K562 (cell line): Measurements from ENCODE around the gene GLIS1. TPM values are rescaled to one million over a fixed set of nuclear protein-coding genes. Genes with fewer than 3 reads are reported as not detected.

Experiments
- CBFA2T3 ChIP-seq: fragments of 450-650 bp; IDR thresholded peaks from 2 replicates; pipeline ENCODE4 v1.6.1; 2017
- CTCF ChIP-seq, 3 experiments: IDR thresholded peaks in 2 of 3; conservative IDR thresholded peaks in 1 of 3; 2 replicates each; pipeline ENCODE4 v1.5.1; 2011 to 2012; ENCODE audit warnings: low read length in 3 of 3, mild to moderate bottlenecking in 3 of 3, control low read depth in 2 of 3, improper control_type of control experiment in 1 of 3, inconsistent platforms in 1 of 3, low read depth in 1 of 3, mixed read lengths in 1 of 3, moderate library complexity in 1 of 3; ENCODE audit not compliant: insufficient read depth in 2 of 3
- EGR1 ChIP-seq: fragments of 450-650 bp; conservative IDR thresholded peaks from 2 replicates; pipeline ENCODE4 v1.6.1; 2017; ENCODE audit warnings: mild to moderate bottlenecking
- FOXJ3 ChIP-seq: sonication (generic); formaldehyde crosslinking; IDR thresholded peaks from 2 replicates; pipeline ENCODE4 v1.4.0; 2020; ENCODE audit warnings: mild to moderate bottlenecking, missing genetic modification reagents
- GABPB1 ChIP-seq: sonication (generic); formaldehyde crosslinking; IDR thresholded peaks from 2 replicates; pipeline ENCODE4 v1.8.0; 2022; ENCODE audit warnings: mild to moderate bottlenecking, missing genetic modification reagents
- HLTF ChIP-seq: fragments of 450-650 bp; IDR thresholded peaks from 2 replicates; pipeline ENCODE4 v1.6.1; 2016
- KLF16 ChIP-seq: IDR thresholded peaks from 2 replicates; pipeline ENCODE4 v1.6.1; 2016; ENCODE audit warnings: antibody characterized with exemption
- MXI1 ChIP-seq: IDR thresholded peaks from 2 replicates; pipeline ENCODE4 v1.6.1; 2011; ENCODE audit warnings: low read depth, mild to moderate bottlenecking, improper control_type of control experiment, low read length
- PCBP1 ChIP-seq: fragments of 200-400 bp; formaldehyde crosslinking; IDR thresholded peaks from 2 replicates; pipeline ENCODE4 v1.6.1; 2018; ENCODE audit warnings: mild to moderate bottlenecking, low read depth, low read length; ENCODE audit not compliant: poor library complexity, severe bottlenecking
- RAD21 ChIP-seq, 2 experiments: fragments of 250-450 bp in 1 of 2; fragments of 450-650 bp in 1 of 2; sonication (Bioruptor Pico) in 1 of 2; formaldehyde crosslinking in 1 of 2; IDR thresholded peaks in 1 of 2; conservative IDR thresholded peaks in 1 of 2; 2 replicates each; pipeline versions ENCODE4 v1.4.0 to v1.8.0; 2020 to 2022; ENCODE audit warnings: mild to moderate bottlenecking in 2 of 2, moderate library complexity in 1 of 2
- RBBP5 ChIP-seq: fragments of 200-600 bp; sonication (generic); IDR thresholded peaks from 2 replicates; pipeline ENCODE4 v1.6.1; 2012; ENCODE audit warnings: borderline replicate concordance, mild to moderate bottlenecking, low read length, control low read depth, inconsistent platforms; ENCODE audit not compliant: insufficient read depth, poor library complexity, severe bottlenecking
- RBM22 ChIP-seq: fragments of 200-400 bp; formaldehyde crosslinking; IDR thresholded peaks from 2 replicates; pipeline ENCODE4 v1.6.1; 2018; ENCODE audit warnings: low read length, low read depth; ENCODE audit not compliant: poor library complexity, severe bottlenecking
- RFX1 ChIP-seq: fragments of 450-650 bp; IDR thresholded peaks from 2 replicates; pipeline ENCODE4 v1.6.1; 2016; ENCODE audit warnings: mild to moderate bottlenecking, moderate library complexity
- SP2 ChIP-seq: IDR thresholded peaks from 2 replicates; pipeline ENCODE4 v1.6.1; 2011; ENCODE audit warnings: mild to moderate bottlenecking, low read depth, low read length, moderate library complexity; ENCODE audit not compliant: poor library complexity, severe bottlenecking; ENCODE audit errors: extremely low read depth
- SPI1 ChIP-seq: IDR thresholded peaks from 2 replicates; pipeline ENCODE4 v1.6.1; 2011; ENCODE audit warnings: low read depth, low read length, control low read depth, borderline replicate concordance
- SRF ChIP-seq, 2 experiments: fragments of 250-450, 450-650 bp in 1 of 2; sonication (Bioruptor Pico) in 1 of 2; sonication (generic) in 1 of 2; formaldehyde crosslinking; IDR thresholded peaks; 2 replicates each; pipeline versions ENCODE4 v1.5.0 to v1.5.1; 2020 to 2022; ENCODE audit warnings: mild to moderate bottlenecking in 1 of 2, missing genetic modification reagents in 1 of 2
- SUPT5H ChIP-seq: fragments of 450-650 bp; IDR thresholded peaks from 2 replicates; pipeline ENCODE4 v1.6.1; 2016
- ZBED1 ChIP-seq: IDR thresholded peaks from 2 replicates; pipeline ENCODE4 v1.6.1; 2014
- ZFP30 ChIP-seq: fragments of 250-450 bp; sonication (Bioruptor Pico); IDR thresholded peaks from 2 replicates; pipeline ENCODE4 v1.8.0; 2022; ENCODE audit warnings: moderate library complexity, mild to moderate bottlenecking, inconsistent platforms, borderline replicate concordance
- ZFP91 ChIP-seq: sonication (generic); formaldehyde crosslinking; IDR thresholded peaks from 2 replicates; pipeline ENCODE4 v1.8.0; 2022; ENCODE audit warnings: mild to moderate bottlenecking, missing genetic modification reagents
- ZNF184 ChIP-seq: sonication (generic); formaldehyde crosslinking; IDR thresholded peaks from 2 replicates; pipeline ENCODE4 v1.5.0; 2020; ENCODE audit warnings: missing genetic modification reagents
- polyA plus RNA-seq, 8 experiments: library from polyadenylated mRNA; depleted of rRNA in 4 of 8; stranded (reverse) in 5 of 8; unstranded in 3 of 8; fragments of >200 nt; fragmentation: Nextera tagmentation in 2 of 8; fragmentation: Illumina TruSeq in 1 of 8; extraction: Ambion mirVana in 2 of 8; extraction: Trizol in 1 of 8; gene quantifications; 2 replicates each; pipeline versions ENCODE4 v1.2.1 to v1.2.3, GENCODE V29; 2011 to 2014; ENCODE audit warnings: inconsistent platforms in 1 of 8, missing spikeins in 1 of 8
- total RNA-seq, 7 experiments: library from RNA; depleted of rRNA in 6 of 7; stranded (reverse); fragments of >200 nt in 6 of 7; fragmentation: Illumina TruSeq in 2 of 7; extraction: Trizol in 2 of 7; gene quantifications; 2 replicates each; pipeline versions ENCODE4 v1.2.1 to v1.2.3, GENCODE V29; 2011 to 2021; ENCODE audit warnings: low replicate concordance in 1 of 7
- TF ChIP-seq, protein P1 (sequence below): fragments of 450-650 bp; formaldehyde crosslinking; IDR thresholded peaks from 2 replicates; pipeline ENCODE4 v1.4.0; 2022; ENCODE audit warnings: mild to moderate bottlenecking, moderate library complexity
- TF ChIP-seq, protein P2 (sequence below): sonication (generic); formaldehyde crosslinking; IDR thresholded peaks from 2 replicates; pipeline ENCODE4 v1.8.0; 2022; ENCODE audit warnings: missing genetic modification reagents, mild to moderate bottlenecking, moderate library complexity, borderline replicate concordance

The GLIS1 gene
- total and polyA plus RNA-seq, 9 of the 15 experiments (the other 6 are each of a cell fraction or from before 2014, with no cell fraction given): not detected

DNA sequence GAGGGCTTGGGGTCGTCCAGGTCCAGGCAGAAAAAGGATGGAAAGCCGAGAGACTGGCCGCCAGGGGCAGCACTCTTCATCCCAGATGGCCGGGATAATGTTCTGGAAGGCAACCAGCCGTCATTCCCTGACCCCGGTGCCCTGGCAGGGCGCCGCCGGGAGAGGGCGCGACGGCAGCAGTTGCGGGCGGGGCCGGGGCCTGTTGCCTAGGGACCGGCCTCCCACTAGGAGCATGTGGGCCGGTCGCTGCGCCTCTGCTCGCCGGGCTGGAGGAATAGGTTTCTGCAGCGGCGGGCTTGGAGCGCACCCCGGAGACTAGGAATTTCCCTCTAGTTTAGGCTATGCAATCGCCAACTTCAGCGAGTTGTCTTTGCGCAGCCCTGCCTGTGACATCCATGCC, 268.8 kb downstream of the GLIS1 start (continued):
- TF ChIP-seq CTCF (IDR thresholded peaks at IDR 0.05 in 2 of 3, conservative IDR thresholded peaks at IDR 0.05 in 1 of 3; ENCODE audit: insufficient read depth in 2 of 3, low read depth in 1 of 3, low read length in 3 of 3) (peak; percentile 88 to 97 (median 93)), KLF16 (peak; percentile 14; the same call in 1 of the 2 replicates), RAD21 (CRISPR knock-in tag; conservative IDR thresholded peaks at IDR 0.05 in 1 of 2, IDR thresholded peaks at IDR 0.05 in 1 of 2) (peak in 1 of 2 experiments; percentile 55; a peak in 2 of 4 replicates), HLTF (no peak), ZNF184 (CRISPR knock-in tag) (no peak), RFX1 (peak; percentile 87), ZFP30 (CRISPR knock-in tag) (no peak), PCBP1 (no peak), MXI1 (0 out of 2 replicates have a peak, but pooled peaks have one; percentile 17), ZBED1 (no peak), RBM22 (no peak), RBBP5 (no peak), SRF (CRISPR knock-in tag; IDR thresholded peaks at IDR 0.05) (no peak), SUPT5H (no peak), EGR1 (0 out of 2 replicates have a peak, but pooled peaks have one; percentile 15), GABPB1 (CRISPR knock-in tag) (no peak), CBFA2T3 (no peak), ZFP91 (CRISPR knock-in tag) (no peak), FOXJ3 (no peak), SPI1 (no peak), SP2 (no peak)
- TF ChIP-seq, protein P1, sequence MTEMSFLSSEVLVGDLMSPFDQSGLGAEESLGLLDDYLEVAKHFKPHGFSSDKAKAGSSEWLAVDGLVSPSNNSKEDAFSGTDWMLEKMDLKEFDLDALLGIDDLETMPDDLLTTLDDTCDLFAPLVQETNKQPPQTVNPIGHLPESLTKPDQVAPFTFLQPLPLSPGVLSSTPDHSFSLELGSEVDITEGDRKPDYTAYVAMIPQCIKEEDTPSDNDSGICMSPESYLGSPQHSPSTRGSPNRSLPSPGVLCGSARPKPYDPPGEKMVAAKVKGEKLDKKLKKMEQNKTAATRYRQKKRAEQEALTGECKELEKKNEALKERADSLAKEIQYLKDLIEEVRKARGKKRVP: no peak
- TF ChIP-seq, protein P2, sequence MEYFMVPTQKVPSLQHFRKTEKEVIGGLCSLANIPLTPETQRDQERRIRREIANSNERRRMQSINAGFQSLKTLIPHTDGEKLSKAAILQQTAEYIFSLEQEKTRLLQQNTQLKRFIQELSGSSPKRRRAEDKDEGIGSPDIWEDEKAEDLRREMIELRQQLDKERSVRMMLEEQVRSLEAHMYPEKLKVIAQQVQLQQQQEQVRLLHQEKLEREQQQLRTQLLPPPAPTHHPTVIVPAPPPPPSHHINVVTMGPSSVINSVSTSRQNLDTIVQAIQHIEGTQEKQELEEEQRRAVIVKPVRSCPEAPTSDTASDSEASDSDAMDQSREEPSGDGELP (CRISPR knock-in tag): peak; percentile 56; the same call in 1 of the 2 replicates
